DMS53 (cell line): ENCODE results near the gene SLA2.
A peak's percentile ranks its signal among the peaks of the same experiment; 100 is the strongest.
"Not testable (repeated sequence)": the region's sequence is repeated elsewhere in the genome, so short reads cannot be mapped to it uniquely, and the experiment has no call there.

Experiments
- DNase-seq: peaks from one replicate; lab custom pipeline; 2025; lab: John Stamatoyannopoulos, UW

The SLA2 gene

DNA sequence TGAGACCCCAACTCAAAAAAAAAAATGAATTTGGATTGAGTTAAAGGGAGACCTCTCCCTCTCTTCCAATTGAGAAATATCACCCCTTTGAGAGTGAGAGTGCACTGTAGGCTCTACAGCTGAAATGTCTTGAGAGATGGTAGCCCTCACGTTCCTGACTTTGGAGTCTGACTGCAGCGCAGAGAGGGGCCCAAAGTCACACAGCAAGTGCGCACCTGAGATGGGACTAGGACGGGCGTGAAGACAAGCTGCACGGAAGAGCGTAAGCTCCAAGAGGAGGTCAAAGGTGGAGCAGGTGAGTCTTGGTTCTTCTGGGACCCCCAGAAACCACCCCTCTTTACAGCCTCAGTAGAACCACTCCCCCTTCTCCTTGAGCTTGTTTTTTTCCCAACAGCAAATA is 643 bp downstream of the SLA2 start:
- no peak for DNase-seq

DNA sequence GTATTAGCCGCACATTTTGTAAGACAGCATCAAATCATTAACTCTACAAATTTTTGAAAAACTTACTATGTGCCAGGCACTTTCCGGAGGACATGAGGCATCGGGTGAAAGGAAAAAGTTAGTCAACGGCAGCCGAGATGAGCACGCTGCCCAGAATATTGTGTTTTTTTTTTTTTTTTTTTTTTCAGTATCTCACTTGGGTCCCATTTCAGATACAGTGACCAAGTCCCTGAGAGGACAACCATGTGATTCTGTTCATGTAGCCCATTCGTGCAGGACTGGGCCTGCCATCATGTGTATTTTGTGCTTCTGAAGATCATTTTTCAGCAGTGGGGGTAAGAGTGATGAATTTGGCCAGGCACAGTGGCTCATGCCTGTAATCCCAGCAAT is 1.3 kb downstream of the SLA2 start:
- DNase-seq = no peak

DNA sequence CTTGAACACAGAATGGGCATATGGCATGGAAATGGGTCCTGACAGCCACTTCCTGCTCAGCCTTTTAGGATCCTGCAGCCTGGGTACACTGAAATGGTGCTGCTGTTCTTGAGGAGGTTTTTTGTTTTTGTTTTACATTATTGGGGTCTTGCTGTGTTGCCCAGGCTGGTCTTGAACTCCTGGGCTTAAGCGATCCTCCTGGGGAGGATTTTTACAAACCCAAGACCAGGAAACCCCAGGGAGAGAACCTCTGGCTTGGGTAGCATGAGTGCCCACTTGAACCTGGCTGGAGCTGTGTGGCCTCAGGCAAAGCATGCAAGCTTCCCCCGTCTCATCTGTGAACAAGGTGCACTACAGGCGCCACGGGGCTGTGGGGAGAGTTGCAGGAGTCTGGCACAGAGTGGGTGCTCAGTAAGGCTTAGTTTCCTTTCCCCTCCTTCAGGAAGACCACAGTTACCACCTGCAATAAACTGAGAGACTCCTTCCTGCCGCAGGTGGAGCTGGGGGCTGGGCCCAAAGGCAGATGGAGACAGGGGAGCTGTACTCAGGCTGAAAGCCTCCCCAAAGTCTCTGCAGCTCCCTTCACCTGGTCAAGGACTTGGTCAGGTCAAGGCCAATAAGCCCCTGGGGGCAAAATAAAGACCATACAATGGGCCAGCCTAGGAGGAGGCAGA is 1.8 kb downstream of the SLA2 start:
- DNase-seq = peak; percentile 39

DNA sequence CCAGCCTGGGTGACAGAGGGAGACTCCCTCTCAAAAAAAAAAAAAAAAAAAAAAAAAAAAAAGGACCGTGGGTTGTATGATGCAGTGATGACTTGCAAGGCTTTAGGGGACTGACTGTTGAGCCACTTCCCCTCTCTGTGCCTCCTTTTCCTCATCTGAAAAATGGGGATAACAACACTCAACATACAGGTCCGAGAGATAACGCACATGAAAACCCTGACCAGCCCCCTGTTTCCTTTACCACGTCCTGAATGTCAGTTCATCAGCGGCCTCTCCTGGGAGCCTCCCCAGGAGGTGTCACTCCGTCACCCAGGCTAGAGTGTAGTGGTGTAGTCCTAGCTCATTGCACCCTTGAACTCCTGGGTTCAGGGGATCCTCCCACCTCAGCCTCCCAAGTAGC is 3.9 kb downstream of the SLA2 start:
- no peak for DNase-seq

DNA sequence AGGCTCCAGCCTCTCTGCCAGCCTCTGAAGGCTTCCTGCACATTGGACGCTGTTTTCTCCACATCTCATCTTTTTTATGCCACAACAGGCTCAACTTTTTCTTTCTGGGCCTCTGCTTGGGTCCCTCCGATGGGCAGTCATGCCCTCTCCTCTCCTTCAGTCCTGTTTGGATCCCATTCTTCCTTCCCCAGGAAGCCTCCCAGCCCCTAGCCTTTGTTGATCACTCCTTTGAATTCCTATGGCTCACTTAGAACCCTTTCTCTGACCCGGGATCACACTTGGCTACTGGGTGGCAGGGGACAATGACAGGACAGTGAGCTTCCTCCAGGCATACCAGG is 4.5 kb downstream of the SLA2 start:
- no peak for DNase-seq

DNA sequence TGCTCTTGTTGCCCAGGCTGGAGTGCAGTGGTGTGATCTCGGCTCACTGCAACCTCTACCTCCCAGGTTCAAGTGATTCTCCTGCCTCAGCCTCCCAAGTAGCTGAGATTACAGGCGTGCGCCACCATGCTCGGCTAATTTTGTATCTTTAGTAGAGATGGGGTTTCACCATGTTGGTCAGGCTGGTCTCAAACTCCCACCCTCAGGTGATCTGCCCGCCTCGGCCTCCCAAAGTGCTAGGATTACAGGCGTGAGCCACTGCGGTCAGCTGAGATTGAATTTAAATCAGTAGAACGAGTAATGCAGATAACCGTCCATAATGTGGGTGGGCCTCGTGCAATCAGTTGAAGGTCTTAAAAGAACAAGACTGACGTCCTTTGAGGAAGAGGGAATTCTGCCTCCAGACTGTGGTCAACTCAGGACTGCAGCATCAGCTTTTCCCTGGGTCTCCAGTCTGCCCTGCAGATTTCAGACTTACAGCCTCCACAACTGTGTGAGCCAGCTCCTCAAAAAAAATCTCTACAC is 7.1 kb downstream of the SLA2 start:
- DNase-seq = not testable (repeated sequence)

DNA sequence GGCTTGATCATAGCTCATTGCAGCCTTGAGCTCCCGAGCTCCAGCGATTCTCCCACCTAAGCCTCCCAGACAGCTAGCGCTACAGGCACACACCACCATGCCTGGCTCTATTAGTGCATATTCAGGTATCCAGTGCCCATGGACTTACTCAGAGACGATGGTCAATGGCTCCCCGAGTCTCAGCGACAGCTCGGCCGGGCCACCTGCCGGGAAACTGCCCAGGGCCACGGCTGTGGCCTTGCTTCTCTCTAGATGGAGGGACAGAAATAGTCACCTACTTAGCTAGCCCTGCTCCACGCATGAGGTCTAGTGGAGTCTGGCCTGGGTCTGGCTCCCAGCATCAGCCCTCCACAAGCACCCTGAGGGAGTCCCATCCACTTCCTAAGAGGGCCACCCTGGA is 11.7 kb downstream of the SLA2 start:
- DNase-seq = no peak

DNA sequence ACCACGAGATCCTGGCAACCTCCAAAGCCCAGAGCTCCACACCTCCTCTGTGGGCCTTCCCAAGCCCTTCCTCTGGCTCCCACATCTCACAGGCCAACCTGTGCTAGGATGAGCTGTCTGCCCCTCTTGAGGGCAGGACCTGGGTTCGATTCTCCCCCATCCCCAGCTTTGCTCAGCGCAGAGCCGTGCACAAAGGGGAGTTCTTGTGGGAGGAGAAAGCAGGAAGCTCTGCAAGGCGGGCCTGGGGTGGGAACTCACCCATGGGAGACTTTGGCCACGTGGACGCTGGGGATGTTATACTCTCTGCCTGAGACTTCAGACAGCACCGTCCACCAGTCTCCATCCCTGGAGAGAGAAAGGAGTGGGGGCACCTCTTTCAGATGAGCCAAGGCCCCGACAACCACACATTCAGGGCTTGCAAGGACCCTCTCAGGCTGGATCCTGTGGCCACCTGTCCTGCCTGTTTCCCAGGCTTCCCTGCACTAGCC is 12.7 kb downstream of the SLA2 start:
- DNase-seq = no peak

DNA sequence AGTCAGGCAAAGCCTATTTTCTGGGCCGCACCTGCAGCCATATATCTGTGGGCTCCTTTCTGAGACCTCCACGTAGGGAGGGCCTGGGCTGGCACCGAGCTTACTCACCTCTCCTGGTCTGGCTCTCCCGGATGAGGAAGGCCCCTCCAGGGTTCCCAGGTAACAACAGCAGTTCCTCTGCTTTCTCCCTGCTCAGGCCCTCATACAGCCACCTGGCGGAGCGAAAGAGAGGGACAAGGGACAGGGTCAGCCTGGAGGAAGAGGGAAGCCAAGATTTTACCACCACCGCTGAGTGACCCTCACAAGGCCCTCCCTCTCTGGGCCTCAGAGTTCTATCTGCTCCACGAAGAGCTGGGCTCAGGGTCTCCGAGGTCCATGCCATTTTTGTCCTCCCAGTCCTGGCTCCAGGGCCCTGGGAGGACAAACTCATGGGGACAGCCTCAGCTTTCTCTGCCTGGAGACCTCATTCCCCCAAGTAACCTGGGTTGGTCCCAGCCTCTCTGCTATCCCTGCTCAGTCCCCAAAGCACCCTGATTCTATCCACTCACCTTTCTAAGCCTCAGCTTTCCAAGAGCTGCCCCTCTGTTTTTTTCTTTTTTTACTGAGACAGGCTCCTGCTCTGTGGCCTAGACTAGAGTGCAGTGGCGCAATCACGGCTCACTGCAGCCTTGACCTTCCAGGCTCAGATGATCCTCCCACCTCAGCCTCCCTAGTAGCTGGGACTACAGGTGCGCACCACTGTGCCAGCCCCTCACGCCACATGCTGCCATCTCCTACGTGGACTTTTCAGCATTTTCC is 13.3 kb downstream of the SLA2 start:
- DNase-seq = peak; percentile 43

DNA sequence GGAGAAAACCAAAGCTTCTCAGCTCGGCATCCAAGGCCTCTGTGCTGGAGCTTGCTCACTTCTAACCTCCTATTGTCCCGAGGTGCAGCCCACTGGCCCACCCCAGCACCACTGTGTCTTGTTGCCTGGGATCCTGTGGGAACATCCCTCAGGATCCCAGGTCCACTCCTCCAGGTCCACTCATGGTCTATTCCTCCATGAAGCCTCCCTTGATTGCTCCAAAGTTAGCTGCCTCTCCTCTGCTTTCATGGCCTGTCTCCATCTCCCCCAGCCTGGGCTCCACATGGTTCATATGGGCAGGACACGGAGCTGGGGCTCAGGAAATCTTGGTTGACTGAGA is 13.9 kb downstream of the SLA2 start:
- no peak for DNase-seq

DNA sequence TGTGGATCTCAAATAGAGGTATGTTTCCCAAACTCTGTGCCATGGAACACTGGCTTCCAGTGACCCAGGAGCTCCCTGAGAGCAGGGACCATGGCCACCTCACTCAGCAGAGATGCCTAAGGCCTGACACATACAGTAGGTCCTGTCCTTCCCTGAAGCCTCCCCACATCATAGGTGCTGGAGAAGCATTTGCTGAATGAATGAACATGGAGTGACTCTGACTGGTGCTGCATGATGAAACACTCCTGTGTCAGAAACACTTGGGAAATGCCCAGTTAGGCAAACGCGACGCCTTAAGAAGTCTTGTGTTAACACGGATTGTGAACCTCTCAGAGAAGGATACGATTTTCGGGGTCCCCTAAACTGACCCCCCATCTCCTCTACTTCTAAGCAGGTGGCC is 14.3 kb downstream of the SLA2 start:
- DNase-seq = no peak

DNA sequence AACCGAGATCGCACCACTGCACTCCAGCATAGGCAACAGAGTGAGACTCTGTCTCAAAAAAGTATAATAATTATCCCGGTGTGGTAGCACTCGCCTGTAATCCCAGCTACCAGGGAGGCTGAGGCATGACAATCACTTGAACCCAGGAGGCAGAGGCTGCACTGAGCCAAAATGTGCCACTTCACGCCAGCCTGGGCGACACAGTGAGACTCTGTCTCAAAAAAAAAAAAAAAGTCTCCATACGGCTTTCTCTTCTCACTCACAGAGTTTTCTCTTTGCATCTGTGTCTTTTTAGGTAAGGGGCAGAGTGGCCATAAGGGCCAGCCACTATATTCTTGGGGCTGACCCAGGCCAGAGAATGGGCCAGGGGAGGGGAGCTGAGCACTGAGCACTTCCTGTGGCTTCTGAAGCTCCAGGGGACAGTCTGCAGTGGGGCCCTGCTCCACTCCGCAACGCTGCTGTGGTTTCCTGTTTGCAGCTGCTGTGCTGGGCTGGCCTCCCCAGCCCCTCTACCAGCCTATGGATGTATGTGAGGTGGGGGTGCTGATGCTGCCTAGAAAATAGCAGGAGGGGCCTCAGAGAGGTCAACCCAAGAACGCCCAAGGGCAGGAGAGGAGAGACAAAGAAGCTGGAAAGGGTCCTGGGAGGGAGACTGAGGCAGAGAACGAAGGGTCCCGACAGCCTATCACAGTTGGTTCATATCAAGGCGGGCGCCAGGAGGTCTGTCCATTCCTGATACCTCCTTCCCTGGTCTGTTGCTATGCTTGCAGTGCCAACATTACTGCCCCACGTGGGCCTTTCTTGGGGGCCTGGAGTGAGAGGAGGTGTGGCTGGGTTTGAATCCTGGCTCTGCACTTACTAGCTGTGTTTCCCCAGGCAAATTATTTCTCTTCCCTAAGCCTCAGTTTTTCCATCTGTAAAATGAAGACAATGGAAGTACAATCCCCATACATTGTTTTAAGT is 16.0 kb downstream of the SLA2 start:
- no peak for DNase-seq

DNA sequence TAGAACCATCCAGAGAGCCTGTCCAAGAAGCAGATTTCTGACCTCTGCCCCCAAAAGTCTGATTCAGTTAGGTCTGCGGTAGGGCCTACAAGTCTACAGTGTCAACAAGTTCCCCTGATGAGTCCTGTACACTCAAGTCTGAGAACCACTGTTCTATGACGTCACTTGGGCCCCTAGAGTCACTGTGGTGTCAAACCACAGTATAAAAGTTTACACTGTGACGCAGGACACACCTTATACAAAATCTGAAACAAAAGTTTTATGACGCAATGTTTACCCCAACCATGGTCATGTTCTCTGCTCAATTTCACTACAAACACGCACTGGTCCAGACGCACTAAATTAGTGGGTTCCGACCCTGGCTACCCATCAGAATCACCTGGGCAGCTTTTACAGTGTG is 17.9 kb downstream of the SLA2 start:
- DNase-seq = no peak

DNA sequence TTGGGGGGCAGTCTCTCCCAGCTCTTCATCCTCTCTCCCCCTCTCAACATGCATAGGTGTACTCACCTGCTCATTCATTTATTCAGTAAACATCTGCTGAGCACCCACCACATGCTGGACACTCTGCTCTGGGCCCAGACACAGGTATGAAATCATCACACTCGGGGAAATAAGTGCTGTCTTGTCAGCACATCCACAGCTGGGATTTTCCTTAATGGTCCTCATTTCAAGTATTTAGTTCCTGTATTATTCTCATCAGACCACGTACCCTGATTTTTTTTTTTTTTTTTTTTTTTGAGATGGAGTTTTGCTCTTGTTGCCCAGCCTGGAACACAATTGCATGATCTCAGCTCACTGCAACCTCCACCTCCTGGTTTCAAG is 21.1 kb downstream of the SLA2 start:
- peak; percentile 91 for DNase-seq

DNA sequence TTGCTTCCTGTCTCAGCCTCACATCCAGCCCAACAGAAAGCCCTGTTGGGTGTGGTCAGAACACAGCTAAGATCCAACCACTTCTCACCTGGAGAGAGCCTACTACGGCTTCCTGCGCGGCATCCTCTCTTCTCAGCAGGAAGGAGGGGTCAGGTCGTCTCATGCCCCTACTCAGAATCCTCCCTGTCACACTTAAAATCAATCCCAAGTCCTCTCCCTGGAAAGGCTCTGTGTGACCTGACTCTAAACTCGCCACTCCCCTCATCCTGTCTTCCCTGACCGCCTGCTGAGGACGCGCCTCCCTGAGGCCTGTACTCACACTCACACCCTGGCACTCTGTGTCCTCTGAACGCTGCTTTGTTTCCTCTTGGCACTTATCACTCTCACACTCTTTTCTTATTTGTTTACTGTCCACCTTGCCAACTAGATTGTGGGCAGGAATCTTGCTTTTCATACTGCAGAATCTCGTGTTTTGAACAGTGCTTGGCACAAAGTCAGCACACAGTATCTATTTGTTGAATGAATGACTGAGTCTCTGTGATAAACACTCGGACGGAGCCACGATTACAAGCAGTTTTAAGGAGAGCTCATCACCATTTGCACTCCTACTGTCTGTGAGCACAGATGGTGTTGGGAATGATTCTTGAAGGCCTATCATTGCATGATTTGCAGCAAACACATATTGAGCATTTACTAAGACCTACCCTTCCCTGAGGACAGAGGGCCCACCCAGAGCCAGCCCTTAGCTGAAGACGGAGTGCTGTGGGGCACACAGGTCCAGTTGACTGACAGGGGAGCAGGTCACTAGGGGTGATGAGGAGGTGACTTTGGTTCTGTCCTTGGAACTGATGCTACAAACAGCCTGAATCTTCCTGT is 21.7 kb downstream of the SLA2 start:
- DNase-seq = peak; percentile 90

DNA sequence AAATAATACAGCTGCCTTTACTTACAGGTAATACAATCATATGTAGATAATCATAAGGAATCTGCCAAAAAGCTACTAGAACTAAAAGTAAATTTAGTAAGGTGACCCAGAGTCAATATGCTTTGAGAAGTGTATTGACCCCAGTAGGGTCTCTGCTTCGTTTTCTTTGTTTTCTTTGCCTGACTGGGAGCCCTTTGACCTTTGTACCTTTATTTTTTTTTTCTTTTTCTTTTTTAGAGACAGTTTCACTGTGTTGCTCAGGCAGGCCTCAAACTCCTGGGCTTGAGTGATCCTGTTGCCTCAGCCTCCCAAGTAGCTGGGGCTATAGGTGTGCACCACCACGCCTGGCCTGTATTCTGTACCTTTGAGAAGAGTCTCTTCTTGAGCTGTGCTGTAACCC is 22.6 kb downstream of the SLA2 start:
- DNase-seq = peak; percentile 29

DNA sequence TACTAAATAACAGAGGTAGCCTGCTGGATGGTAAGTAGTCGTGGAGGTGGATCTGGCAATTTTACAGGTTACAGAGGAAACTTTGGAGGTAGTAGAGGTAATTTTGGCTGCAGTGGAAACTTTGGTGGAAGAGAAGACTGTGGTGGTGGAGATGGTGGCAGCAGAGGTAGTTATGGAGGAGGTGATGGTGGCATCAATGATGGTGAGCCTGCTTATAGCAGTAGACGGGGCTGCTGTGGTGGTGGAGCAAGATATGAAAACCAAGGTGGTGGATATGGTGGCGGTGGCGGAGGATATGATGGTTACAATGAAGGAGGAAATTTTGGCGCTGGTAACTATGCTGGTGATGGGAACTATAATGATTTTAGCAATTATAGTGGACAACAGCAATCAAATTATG is 25.1 kb downstream of the SLA2 start:
- no peak for DNase-seq

DNA sequence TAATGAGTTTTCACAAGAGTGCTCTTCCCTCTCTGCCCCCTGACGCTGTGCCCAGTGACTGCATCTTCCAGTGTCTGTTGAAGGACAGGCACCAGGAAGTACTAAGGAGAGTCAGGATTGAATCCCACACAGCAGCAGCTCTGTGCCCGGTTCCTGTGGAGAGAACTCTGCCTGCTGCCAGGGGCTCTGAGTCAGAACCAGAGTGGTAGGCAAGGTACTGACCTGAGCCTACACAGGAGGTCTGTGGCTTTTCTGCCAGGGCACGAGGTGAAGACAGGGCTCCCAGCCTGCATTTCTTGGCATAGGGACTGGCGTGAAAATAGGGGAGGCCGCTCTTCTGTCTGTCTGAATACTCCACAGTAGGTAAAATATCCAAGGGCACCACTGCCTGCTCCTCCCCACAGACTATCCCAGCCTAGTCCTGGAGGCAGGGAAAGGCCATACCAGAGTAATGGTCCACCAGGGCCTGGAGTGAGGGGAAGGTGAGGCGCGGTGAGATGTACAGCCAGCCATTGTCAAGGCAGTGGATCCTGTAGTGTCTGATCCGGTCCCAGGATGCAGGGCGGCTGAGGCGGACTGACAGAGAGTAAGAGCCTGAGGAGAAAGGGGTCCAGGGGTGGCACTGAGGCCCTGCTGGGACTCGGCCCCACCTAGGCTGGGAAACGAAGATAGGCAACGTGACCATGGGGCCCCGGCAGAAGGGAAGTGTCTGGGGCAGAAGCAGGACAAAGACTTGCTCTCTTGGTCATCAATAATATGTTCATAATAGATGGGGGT is 31.0 kb downstream of the SLA2 start:
- peak; percentile 66 for DNase-seq

DNA sequence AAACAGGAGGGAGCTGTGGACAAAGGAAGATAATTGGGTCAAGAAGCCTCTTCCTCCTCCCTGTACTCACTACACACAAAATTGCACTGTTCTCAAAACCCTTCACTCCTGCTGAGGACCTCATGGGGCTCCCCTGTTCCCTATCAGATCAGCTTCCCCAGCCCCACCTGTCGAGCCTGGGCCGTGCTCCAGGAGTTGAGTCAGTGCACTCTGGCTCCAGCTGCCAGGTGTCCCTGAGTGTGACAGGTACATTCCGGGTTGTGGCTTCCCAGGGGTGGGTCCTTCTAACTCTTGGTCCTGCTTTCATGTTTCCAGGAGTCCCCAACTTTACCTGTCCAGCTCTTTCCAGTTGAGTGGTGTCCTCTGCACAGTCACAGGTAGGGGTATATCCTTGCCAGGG is 32.0 kb downstream of the SLA2 start:
- DNase-seq = peak; percentile 96

DNA sequence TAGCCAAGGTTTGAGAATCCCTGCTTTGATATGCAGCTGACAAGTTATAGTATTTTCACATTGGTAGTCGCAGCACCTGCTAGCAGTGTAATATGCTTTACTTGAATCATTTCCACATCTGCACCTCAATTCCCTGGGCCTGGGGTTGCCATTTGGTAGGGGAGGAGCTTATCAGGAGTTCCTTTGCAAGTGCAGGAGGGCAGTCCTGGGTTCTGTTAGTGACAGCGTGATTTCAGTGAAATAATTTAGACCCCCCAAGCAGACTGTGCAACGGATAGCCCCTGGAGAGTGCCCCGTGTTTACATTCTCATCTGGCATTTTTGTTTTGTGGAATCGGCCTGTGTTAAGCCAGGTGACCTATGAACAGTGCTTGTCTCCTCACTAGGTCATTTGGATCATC is 34.4 kb downstream of the SLA2 start:
- no peak for DNase-seq

DNA sequence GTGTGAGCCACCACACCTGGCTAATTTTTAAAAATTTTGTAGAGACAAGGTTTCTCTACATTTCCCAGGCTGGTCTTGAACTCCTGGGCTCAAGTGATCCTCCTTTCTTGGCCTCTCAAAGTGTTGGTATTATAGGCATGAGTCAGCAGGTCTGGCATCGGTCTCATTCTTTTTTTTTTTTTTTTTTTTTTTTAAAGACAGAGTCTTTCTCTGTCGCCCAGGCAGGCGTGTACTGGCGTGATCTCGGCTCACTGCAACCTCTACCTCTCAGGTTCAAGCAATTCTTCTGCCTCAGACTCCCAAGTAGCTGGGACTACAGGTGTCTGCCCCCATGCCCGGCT is 37.6 kb downstream of the SLA2 start:
- not testable (repeated sequence) for DNase-seq
